Astrocyte (in vitro differentiated cells and primary cell): ENCODE results near the gene DYNC2I2. TPM values are rescaled to one million over a fixed set of nuclear protein-coding genes. Genes with fewer than 3 reads are reported as not detected.

Experiments
- DNase-seq: peaks from one replicate; pipeline ENCODE4 v3.0.0-alpha.2; 2010; ENCODE audit warnings: low read depth
- FAIRE-seq: peaks from 2 replicates; lab custom pipeline; 2011; peaks lifted over from hg19 to GRCh38; lab: Jason Lieb, UNC
- H2AFZ ChIP-seq: 2 replicates; pipeline ENCODE4 v1.6.0; 2012; ENCODE audit warnings: low read depth, low read length, inconsistent platforms
- H3K27ac ChIP-seq: 2 replicates; pipeline ENCODE4 v1.5.1; 2011; ENCODE audit warnings: low read depth, low read length, inconsistent platforms
- H3K27me3 ChIP-seq: 2 replicates; pipeline ENCODE4 v1.6.0; 2011; ENCODE audit warnings: low read length, inconsistent platforms; ENCODE audit not compliant: insufficient read depth
- H3K36me3 ChIP-seq: 2 replicates; pipeline ENCODE4 v1.5.1; 2011; ENCODE audit warnings: low read length, inconsistent platforms; ENCODE audit not compliant: insufficient read depth
- H3K4me1 ChIP-seq: 2 replicates; pipeline ENCODE4 v1.5.1; 2011; ENCODE audit warnings: low read length, inconsistent platforms; ENCODE audit not compliant: insufficient read depth
- H3K4me2 ChIP-seq: 2 replicates; pipeline ENCODE4 v1.6.0; 2012; ENCODE audit warnings: low read length, inconsistent platforms
- H3K4me3 ChIP-seq: 2 replicates; pipeline ENCODE4 v1.5.1; 2011; ENCODE audit warnings: low read depth, mild to moderate bottlenecking, low read length, inconsistent platforms; ENCODE audit not compliant: insufficient read depth
- H3K79me2 ChIP-seq: 2 replicates; pipeline ENCODE4 v1.6.0; 2012; ENCODE audit warnings: mild to moderate bottlenecking, low read length, inconsistent platforms; ENCODE audit not compliant: insufficient read depth
- H3K9ac ChIP-seq: 2 replicates; pipeline ENCODE4 v1.6.0; 2012; ENCODE audit warnings: mild to moderate bottlenecking, low read length, inconsistent platforms
- H3K9me3 ChIP-seq: 2 replicates; pipeline ENCODE4 v1.5.1; 2012; ENCODE audit warnings: low read depth, mild to moderate bottlenecking, low read length, inconsistent platforms; ENCODE audit not compliant: insufficient read depth
- H4K20me1 ChIP-seq: 2 replicates; pipeline ENCODE4 v1.6.0; 2012; ENCODE audit warnings: low read length, inconsistent platforms; ENCODE audit not compliant: insufficient read depth
- H3K27ac Mint-ChIP-seq: one replicate; pipeline ENCODE4 v1.8.0; 2021; ENCODE audit warnings: mild to moderate bottlenecking, mixed read lengths; ENCODE audit not compliant: unreplicated experiment
- H3K27me3 Mint-ChIP-seq: one replicate; pipeline ENCODE4 v1.8.0; 2021; ENCODE audit warnings: low read depth, mixed read lengths; ENCODE audit not compliant: unreplicated experiment
- H3K36me3 Mint-ChIP-seq: one replicate; pipeline ENCODE4 v1.8.0; 2021; ENCODE audit warnings: low read depth, mixed read lengths; ENCODE audit not compliant: unreplicated experiment
- H3K4me1 Mint-ChIP-seq: one replicate; pipeline ENCODE4 v1.8.0; 2021; ENCODE audit warnings: low read depth, mixed read lengths; ENCODE audit not compliant: unreplicated experiment
- H3K4me3 Mint-ChIP-seq: one replicate; pipeline ENCODE4 v1.8.0; 2021; ENCODE audit warnings: mild to moderate bottlenecking, moderate library complexity, mixed read lengths; ENCODE audit not compliant: unreplicated experiment
- H3K9me3 Mint-ChIP-seq: one replicate; pipeline ENCODE4 v1.8.0; 2021; ENCODE audit warnings: mild to moderate bottlenecking, mixed read lengths; ENCODE audit not compliant: unreplicated experiment
- EZH2 ChIP-seq: IDR thresholded peaks from 2 replicates; pipeline ENCODE4 v1.6.1; 2012; ENCODE audit warnings: mild to moderate bottlenecking, low read length, inconsistent platforms; ENCODE audit not compliant: insufficient read depth
- total RNA-seq: library from RNA; stranded (reverse); gene quantifications from 2 replicates; pipeline ENCODE4 v1.2.1, GENCODE V29; 2021
- TF ChIP-seq, protein P1 (sequence below): IDR thresholded peaks from 2 replicates; pipeline ENCODE4 v1.5.1; 2011; ENCODE audit warnings: low read depth, mild to moderate bottlenecking, inconsistent platforms, low read length, moderate library complexity; ENCODE audit not compliant: insufficient read depth

Gene DYNC2I2
- total RNA-seq, 1 donor from 2014 or later = 20.6 TPM

DNA sequence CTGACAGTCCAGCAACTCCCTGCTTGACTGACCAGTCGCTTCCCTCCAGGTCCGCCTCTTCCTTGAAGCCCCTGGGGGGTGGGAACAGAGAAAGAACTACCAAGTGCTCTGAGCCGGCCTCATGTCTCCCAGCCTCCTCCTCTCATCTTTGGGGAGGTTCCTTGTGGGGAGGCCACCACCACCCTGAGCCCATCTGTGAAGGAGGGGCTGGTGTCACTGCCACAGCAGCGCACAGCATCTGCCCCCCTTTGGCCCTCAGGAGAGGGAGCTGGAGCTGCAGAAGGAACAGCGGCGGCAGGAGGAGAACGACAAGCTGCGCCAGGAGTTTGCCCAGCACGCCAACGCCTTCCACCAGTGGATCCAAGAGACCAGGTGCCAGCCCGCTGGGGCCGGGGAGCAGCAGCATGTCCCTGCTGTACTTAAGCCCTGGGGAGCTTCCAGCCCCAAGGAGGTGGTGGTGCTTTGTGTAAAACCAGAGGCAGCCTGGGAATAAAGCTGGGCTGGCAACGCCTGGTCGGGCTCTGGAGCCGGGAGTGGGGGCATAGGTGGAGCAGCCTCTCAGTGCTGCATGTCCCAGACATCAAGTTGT lies 29.4 kb downstream of the DYNC2I2 start:
- TF ChIP-seq, protein P1, sequence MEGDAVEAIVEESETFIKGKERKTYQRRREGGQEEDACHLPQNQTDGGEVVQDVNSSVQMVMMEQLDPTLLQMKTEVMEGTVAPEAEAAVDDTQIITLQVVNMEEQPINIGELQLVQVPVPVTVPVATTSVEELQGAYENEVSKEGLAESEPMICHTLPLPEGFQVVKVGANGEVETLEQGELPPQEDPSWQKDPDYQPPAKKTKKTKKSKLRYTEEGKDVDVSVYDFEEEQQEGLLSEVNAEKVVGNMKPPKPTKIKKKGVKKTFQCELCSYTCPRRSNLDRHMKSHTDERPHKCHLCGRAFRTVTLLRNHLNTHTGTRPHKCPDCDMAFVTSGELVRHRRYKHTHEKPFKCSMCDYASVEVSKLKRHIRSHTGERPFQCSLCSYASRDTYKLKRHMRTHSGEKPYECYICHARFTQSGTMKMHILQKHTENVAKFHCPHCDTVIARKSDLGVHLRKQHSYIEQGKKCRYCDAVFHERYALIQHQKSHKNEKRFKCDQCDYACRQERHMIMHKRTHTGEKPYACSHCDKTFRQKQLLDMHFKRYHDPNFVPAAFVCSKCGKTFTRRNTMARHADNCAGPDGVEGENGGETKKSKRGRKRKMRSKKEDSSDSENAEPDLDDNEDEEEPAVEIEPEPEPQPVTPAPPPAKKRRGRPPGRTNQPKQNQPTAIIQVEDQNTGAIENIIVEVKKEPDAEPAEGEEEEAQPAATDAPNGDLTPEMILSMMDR = no peak
- TF ChIP-seq EZH2 = no peak
- H3K27me3 ChIP-seq = no peaks in the 10 kb centered on the region
- no peak overlapping the region for H3K9ac ChIP-seq
- H3K27me3 Mint-ChIP-seq = no peaks in the 10 kb centered on the region
- H3K9me3 Mint-ChIP-seq = no peaks in the 10 kb centered on the region
- H3K4me1 ChIP-seq = no peaks in the 10 kb centered on the region
- H3K27ac Mint-ChIP-seq = peak overlapping the region; percentile 66
- no peak overlapping the region for H3K27ac ChIP-seq
- H3K4me3 ChIP-seq = no peak overlapping the region
- peaks cover 12% of the 10 kb centered on the region for H3K79me2 ChIP-seq
- peaks cover 67% of the 10 kb centered on the region for H4K20me1 ChIP-seq
- H3K4me2 ChIP-seq = no peak overlapping the region
- DNase-seq (no peak), FAIRE-seq (no peak)
- peaks cover 44% of the 10 kb centered on the region for H3K36me3 ChIP-seq
- H3K36me3 Mint-ChIP-seq = peaks cover 24% of the 10 kb centered on the region
- no peaks in the 10 kb centered on the region for H3K9me3 ChIP-seq
- H2AFZ ChIP-seq = no peak overlapping the region
- peaks cover 4% of the 10 kb centered on the region for H3K4me1 Mint-ChIP-seq
- H3K4me3 Mint-ChIP-seq = no peak overlapping the region

DNA sequence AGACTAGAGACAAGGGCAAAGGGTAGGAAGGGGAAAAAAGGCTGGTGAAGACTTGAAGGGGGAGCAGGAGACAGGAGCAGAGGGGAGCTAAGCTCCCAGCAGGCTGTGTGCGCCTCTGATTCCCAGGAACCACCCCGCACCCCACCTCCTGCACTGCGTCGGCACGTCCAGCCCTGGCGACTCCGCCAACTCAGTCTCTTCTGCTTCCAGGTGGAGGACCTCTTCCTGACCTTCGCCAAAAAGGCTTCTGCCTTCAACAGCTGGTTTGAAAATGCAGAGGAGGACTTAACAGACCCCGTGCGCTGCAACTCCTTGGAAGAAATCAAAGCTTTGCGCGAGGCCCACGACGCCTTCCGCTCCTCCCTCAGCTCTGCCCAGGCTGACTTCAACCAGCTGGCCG lies 30.5 kb downstream of the DYNC2I2 start:
- H3K4me3 Mint-ChIP-seq = no peak overlapping the region
- peaks cover 24% of the 10 kb centered on the region for H3K36me3 Mint-ChIP-seq
- H3K36me3 ChIP-seq = peaks cover 44% of the 10 kb centered on the region

More for the DNA sequence above, 30.5 kb downstream of the DYNC2I2 start:
- peaks cover 72% of the 10 kb centered on the region for H4K20me1 ChIP-seq
- no peak overlapping the region for H3K4me2 ChIP-seq
- Mint-ChIP-seq H3K4me1 (peaks cover 4% of the 10 kb centered on the region), H3K27ac (no peak overlapping the region), H3K9me3 (no peaks in the 10 kb centered on the region), H3K27me3 (no peaks in the 10 kb centered on the region)
- peaks cover 12% of the 10 kb centered on the region for H3K79me2 ChIP-seq
- FAIRE-seq = no peak
- H3K9ac ChIP-seq = no peak overlapping the region
- H3K4me1 ChIP-seq = no peaks in the 10 kb centered on the region
- DNase-seq = no peak
- TF ChIP-seq, protein P1 = no peak
- TF ChIP-seq EZH2 = no peak
- no peak overlapping the region for H3K27ac ChIP-seq
- no peaks in the 10 kb centered on the region for H3K9me3 ChIP-seq
- no peak overlapping the region for H3K4me3 ChIP-seq
- H3K27me3 ChIP-seq = no peaks in the 10 kb centered on the region
- H2AFZ ChIP-seq = no peak overlapping the region
